Keratinocyte (primary cell): ENCODE measurements around the gene KCNH8. TPM values are rescaled to one million over a fixed set of nuclear protein-coding genes. Genes with fewer than 3 reads are reported as not detected.

Experiments
- DNase-seq: peaks from one replicate; pipeline ENCODE4 v3.0.0-alpha.2; 2011; ENCODE audit warnings: low read depth, missing footprints, low spot score
- FAIRE-seq: peaks from 2 replicates; lab custom pipeline; 2011; peaks lifted over from hg19 to GRCh38; lab: Jason Lieb, UNC
- H2AFZ ChIP-seq: 2 replicates; pipeline ENCODE4 v1.6.0; 2012; ENCODE audit warnings: low read length, control low read depth, inconsistent platforms; ENCODE audit not compliant: control insufficient read depth
- H3K27ac ChIP-seq: 2 replicates; pipeline ENCODE4 v1.5.1; 2011; ENCODE audit warnings: low read length; ENCODE audit not compliant: control insufficient read depth, insufficient read depth
- H3K27me3 ChIP-seq: 3 replicates; pipeline ENCODE4 v1.6.0; 2011; ENCODE audit warnings: low read length; ENCODE audit not compliant: control insufficient read depth, insufficient read depth; ENCODE audit errors: extremely low read depth
- H3K36me3 ChIP-seq, 2 experiments: 2 replicates in 1 of 2; 3 replicates in 1 of 2; pipeline ENCODE4 v1.5.1; 2011; ENCODE audit warnings: low read length in 2 of 2, mild to moderate bottlenecking in 1 of 2; ENCODE audit not compliant: control insufficient read depth in 2 of 2, insufficient read depth in 2 of 2; ENCODE audit errors: extremely low read depth in 1 of 2
- H3K4me1 ChIP-seq: 3 replicates; pipeline ENCODE4 v1.5.1; 2011; ENCODE audit warnings: low read length; ENCODE audit not compliant: control insufficient read depth, insufficient read depth; ENCODE audit errors: extremely low read depth
- H3K4me2 ChIP-seq: 3 replicates; pipeline ENCODE4 v1.6.0; 2011; ENCODE audit warnings: low read depth, low read length; ENCODE audit not compliant: control insufficient read depth, insufficient read depth; ENCODE audit errors: extremely low read depth
- H3K4me3 ChIP-seq, 3 experiments: fragments of 200-600 bp in 1 of 3; sonication (generic) in 1 of 3; 2 replicates in 2 of 3; 3 replicates in 1 of 3; pipeline ENCODE4 v1.5.1; 2011 to 2016; ENCODE audit warnings: low read length in 3 of 3, mild to moderate bottlenecking in 3 of 3, control low read depth in 2 of 3, inconsistent platforms in 1 of 3, low read depth in 1 of 3, mixed read lengths in 1 of 3, mixed run types in 1 of 3, moderate library complexity in 1 of 3; ENCODE audit not compliant: control insufficient read depth in 2 of 3, insufficient read depth in 2 of 3; ENCODE audit errors: extremely low read depth in 1 of 3
- H3K79me2 ChIP-seq: 2 replicates; pipeline ENCODE4 v1.6.0; 2012; ENCODE audit warnings: low read length; ENCODE audit not compliant: control insufficient read depth, insufficient read depth
- H3K9ac ChIP-seq: 3 replicates; pipeline ENCODE4 v1.6.0; 2011; ENCODE audit warnings: low read length; ENCODE audit not compliant: control insufficient read depth, insufficient read depth; ENCODE audit errors: extremely low read depth
- H3K9me1 ChIP-seq: 3 replicates; pipeline ENCODE4 v1.6.0; 2011; ENCODE audit warnings: low read length; ENCODE audit not compliant: control insufficient read depth, insufficient read depth; ENCODE audit errors: extremely low read depth
- H3K9me3 ChIP-seq: 2 replicates; pipeline ENCODE4 v1.5.1; 2012; ENCODE audit warnings: low read depth, low read length; ENCODE audit not compliant: control insufficient read depth
- H4K20me1 ChIP-seq: 3 replicates; pipeline ENCODE4 v1.6.0; 2011; ENCODE audit warnings: low read length; ENCODE audit not compliant: control insufficient read depth, insufficient read depth; ENCODE audit errors: extremely low read depth
- EZH2 ChIP-seq: IDR thresholded peaks from one replicate; pipeline ENCODE4 v1.6.1; 2012; ENCODE audit warnings: inconsistent platforms, mild to moderate bottlenecking, low read length, moderate library complexity
- dilution Hi-C: fragments of 300-500 bp; cut with MboI; formaldehyde crosslinking; loops from one replicate; pipeline ENCODE4 v1.7.0; 2020; ENCODE audit warnings: low sequenced_read_pairs; ENCODE audit not compliant: extremely low pct_ligation_motif_present
- polyA plus RNA-seq, 5 experiments: library from polyadenylated mRNA; depleted of rRNA in 3 of 5; stranded (reverse) in 3 of 5; stranded (forward) in 1 of 5; unstranded in 1 of 5; fragments of >200 nt; gene quantifications; 1 replicate in 1 of 5; 2 replicates in 3 of 5; 3 replicates in 1 of 5; pipeline versions ENCODE4 v1.2.1 to v1.2.3, GENCODE V29; 2011 to 2012; ENCODE audit warnings: missing spikeins in 2 of 5, low read depth in 1 of 5, low replicate concordance in 1 of 5
- TF ChIP-seq, protein P1 (sequence below), 3 experiments: IDR thresholded peaks in 1 of 3; conservative IDR thresholded peaks in 1 of 3; optimal IDR thresholded peaks in 1 of 3; 2 replicates in 2 of 3; 3 replicates in 1 of 3; pipeline versions ENCODE3 to v1.5.1; 2011; ENCODE audit warnings: low read length in 3 of 3, mild to moderate bottlenecking in 3 of 3, moderate library complexity in 2 of 3, control low read depth in 1 of 3, inconsistent platforms in 1 of 3; ENCODE audit not compliant: insufficient read depth in 2 of 3; ENCODE audit errors: extremely low read depth in 1 of 3

KCNH8 gene
- polyA plus RNA-seq, 1 donor (not counting 4 experiments of a cell fraction or from before 2014, with no cell fraction given), result not detected

DNA sequence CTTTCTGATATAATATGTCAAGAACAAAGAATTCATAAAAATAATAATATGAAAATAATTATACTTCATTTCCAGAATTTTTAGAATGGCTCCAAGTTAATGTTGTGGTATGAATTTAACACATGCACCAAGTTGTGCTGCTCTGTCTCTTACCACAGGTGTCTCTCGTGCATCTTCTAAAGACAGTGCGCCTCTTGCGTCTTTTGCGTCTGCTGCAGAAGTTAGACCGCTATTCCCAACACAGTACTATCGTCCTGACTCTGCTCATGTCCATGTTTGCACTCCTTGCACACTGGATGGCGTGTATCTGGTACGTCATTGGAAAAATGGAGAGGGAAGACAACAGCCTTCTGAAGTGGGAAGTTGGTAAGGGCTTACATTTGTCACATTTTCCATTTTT lies 246.6 kb downstream of the KCNH8 start:
- Histone ChIP-seq H3K4me2 (no peak overlapping the region), H3K27ac (no peak overlapping the region), H3K9me1 (no peaks in the 10 kb centered on the region), H3K9me3 (no peaks in the 10 kb centered on the region), H3K36me3 (no peaks in the 10 kb centered on the region), H4K20me1 (no peaks in the 10 kb centered on the region), H3K79me2 (no peaks in the 10 kb centered on the region), H3K27me3 (no peaks in the 10 kb centered on the region), H3K4me3 (no peak overlapping the region), H3K4me1 (no peaks in the 10 kb centered on the region), H3K9ac (no peak overlapping the region), H2AFZ (no peak overlapping the region)
- FAIRE-seq (no peak), DNase-seq (no peak)
- TF ChIP-seq EZH2, result no peak
- dilution Hi-C loops, result no loop called here

DNA sequence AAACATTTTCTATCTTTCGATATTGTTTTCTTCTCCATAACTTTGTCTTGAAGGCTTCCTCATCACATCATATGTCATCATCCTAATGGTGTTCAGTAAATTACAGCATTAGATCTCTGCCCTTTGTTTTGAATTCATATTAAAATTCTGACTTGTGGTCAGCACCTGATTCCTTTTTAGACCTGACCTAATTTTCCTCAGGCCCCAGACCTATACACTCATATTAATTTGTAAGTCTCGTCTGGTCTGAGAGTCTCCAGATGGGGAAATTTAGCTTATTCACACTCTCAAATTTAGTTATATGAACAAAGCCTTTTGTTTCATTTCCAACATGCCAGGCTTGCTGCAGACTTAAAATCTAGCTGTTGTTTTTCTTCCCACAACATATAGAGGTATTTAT lies 248.4 kb downstream of the KCNH8 start:
- dilution Hi-C loops, result no loop called here
- FAIRE-seq (no peak), DNase-seq (no peak)
- Histone ChIP-seq H4K20me1 (no peaks in the 10 kb centered on the region), H3K9ac (no peak overlapping the region), H3K9me1 (no peaks in the 10 kb centered on the region), H3K36me3 (no peaks in the 10 kb centered on the region), H3K9me3 (no peaks in the 10 kb centered on the region), H3K4me3 (no peak overlapping the region), H2AFZ (no peak overlapping the region), H3K4me1 (no peaks in the 10 kb centered on the region), H3K27me3 (no peaks in the 10 kb centered on the region), H3K79me2 (no peaks in the 10 kb centered on the region), H3K4me2 (no peak overlapping the region), H3K27ac (no peak overlapping the region)
- TF ChIP-seq, protein P1, sequence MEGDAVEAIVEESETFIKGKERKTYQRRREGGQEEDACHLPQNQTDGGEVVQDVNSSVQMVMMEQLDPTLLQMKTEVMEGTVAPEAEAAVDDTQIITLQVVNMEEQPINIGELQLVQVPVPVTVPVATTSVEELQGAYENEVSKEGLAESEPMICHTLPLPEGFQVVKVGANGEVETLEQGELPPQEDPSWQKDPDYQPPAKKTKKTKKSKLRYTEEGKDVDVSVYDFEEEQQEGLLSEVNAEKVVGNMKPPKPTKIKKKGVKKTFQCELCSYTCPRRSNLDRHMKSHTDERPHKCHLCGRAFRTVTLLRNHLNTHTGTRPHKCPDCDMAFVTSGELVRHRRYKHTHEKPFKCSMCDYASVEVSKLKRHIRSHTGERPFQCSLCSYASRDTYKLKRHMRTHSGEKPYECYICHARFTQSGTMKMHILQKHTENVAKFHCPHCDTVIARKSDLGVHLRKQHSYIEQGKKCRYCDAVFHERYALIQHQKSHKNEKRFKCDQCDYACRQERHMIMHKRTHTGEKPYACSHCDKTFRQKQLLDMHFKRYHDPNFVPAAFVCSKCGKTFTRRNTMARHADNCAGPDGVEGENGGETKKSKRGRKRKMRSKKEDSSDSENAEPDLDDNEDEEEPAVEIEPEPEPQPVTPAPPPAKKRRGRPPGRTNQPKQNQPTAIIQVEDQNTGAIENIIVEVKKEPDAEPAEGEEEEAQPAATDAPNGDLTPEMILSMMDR (optimal IDR thresholded peaks at IDR 0.05 in 1 of 3, IDR thresholded peaks at IDR 0.05 in 1 of 3, conservative IDR thresholded peaks at IDR 0.05 in 1 of 3; ENCODE audit: extremely low read depth in 1 of 3, insufficient read depth in 2 of 3, low read length in 3 of 3), result no peak
- no peak for TF ChIP-seq EZH2

DNA sequence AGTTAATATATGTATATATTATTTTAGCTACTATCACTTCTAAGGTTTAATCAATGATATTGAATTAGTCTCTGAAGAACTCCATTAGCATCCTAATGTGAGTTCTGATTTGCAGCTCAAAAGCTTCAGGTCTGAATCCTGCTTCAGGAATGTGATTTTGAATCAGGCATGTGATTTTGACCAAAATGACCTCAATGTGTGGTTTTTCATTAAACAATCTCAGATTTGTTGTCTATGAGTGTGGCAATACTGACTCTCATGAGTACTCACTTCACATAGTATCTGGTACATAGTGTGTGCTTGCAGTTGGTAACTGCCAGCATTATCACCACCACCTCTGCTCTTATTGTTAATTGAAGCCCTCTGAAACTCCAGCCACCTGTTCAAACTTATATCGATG lies 251.0 kb downstream of the KCNH8 start:
- dilution Hi-C loops, result no loop called here
- Histone ChIP-seq H3K36me3 (no peaks in the 10 kb centered on the region), H2AFZ (no peak overlapping the region), H3K9me1 (no peaks in the 10 kb centered on the region), H4K20me1 (no peaks in the 10 kb centered on the region), H3K27me3 (no peaks in the 10 kb centered on the region), H3K4me3 (no peak overlapping the region), H3K27ac (no peak overlapping the region), H3K79me2 (no peaks in the 10 kb centered on the region), H3K4me2 (no peak overlapping the region), H3K4me1 (no peaks in the 10 kb centered on the region), H3K9me3 (no peaks in the 10 kb centered on the region), H3K9ac (no peak overlapping the region)
- TF ChIP-seq EZH2, result no peak
- TF ChIP-seq, protein P1 (optimal IDR thresholded peaks at IDR 0.05 in 1 of 3, IDR thresholded peaks at IDR 0.05 in 1 of 3, conservative IDR thresholded peaks at IDR 0.05 in 1 of 3; ENCODE audit: extremely low read depth in 1 of 3, insufficient read depth in 2 of 3, low read length in 3 of 3), result no peak
- FAIRE-seq (no peak), DNase-seq (no peak)
